Measurements from ENCODE around the gene F2RL3. TPM values are rescaled to one million over a fixed set of nuclear protein-coding genes. Genes with fewer than 3 reads are reported as not detected.

F2RL3 gene
- total and polyA plus RNA-seq, 2 of the 8 experiments (the other 6 are each of a cell fraction or from before 2014, with no cell fraction given), result not detected

DNA sequence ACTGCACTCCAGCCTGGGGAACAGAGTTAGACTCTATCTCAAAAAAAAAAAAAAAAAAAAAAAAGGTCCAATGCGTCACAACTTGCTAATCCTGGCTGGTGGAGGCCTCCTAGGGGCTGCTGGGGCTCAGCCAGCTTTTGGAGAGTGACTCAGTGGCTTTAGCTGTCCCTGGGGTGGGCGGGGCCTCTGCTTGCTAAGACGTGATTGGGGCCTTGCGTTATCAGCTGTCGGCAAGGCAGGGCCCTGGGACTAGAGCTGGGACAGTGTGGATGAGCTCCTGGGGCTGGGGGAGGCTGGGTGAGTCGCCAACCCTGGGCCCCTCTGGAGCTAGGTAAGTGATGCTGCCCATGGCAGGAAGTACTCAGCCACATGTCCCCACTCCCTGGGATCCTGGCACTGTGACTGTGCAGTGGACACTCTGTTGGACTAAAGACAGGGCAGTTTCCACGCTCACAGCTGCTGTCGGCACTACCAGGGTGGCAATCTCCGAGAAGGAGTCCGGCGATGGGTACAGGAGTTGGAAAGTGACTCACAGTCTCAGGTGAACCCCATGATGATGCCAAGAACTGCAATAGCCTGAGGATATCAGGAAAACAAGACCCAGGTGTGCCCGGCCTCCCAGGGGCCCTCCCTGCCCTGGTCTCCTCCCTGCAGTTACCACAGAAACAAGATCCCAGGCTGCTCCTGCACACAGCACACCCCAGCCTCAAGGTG lies 32.2 kb downstream of the F2RL3 start (continued):
- TF ChIP-seq, protein P1, sequence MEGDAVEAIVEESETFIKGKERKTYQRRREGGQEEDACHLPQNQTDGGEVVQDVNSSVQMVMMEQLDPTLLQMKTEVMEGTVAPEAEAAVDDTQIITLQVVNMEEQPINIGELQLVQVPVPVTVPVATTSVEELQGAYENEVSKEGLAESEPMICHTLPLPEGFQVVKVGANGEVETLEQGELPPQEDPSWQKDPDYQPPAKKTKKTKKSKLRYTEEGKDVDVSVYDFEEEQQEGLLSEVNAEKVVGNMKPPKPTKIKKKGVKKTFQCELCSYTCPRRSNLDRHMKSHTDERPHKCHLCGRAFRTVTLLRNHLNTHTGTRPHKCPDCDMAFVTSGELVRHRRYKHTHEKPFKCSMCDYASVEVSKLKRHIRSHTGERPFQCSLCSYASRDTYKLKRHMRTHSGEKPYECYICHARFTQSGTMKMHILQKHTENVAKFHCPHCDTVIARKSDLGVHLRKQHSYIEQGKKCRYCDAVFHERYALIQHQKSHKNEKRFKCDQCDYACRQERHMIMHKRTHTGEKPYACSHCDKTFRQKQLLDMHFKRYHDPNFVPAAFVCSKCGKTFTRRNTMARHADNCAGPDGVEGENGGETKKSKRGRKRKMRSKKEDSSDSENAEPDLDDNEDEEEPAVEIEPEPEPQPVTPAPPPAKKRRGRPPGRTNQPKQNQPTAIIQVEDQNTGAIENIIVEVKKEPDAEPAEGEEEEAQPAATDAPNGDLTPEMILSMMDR (IDR thresholded peaks at IDR 0.05; ENCODE audit: control extremely low read depth in 1 of 3, insufficient read depth in 1 of 3, low read depth in 1 of 3, low read length in 3 of 3), result no peak
- no peak for TF ChIP-seq SRF (IDR thresholded peaks at IDR 0.05; ENCODE audit: low read depth, low read length)
- no peak for TF ChIP-seq SIRT6 (IDR thresholded peaks at IDR 0.05; ENCODE audit: low read length)
- no peak for TF ChIP-seq TBP (IDR thresholded peaks at IDR 0.05; ENCODE audit: low read depth, low read length)
- TF ChIP-seq POU5F1 (IDR thresholded peaks at IDR 0.05; ENCODE audit: low read depth, low read length), result no peak

Measured in H1 (cell line).